GM12873 (cell line): Measurements from ENCODE around the gene RALGPS1.

Experiments used
- CTCF ChIP-seq: IDR thresholded peaks from 2 replicates; pipeline ENCODE4 v1.5.1; 2012; ENCODE audit warnings: low read depth, mild to moderate bottlenecking, moderate library complexity, low read length, control low read depth; ENCODE audit not compliant: insufficient read depth; ENCODE audit errors: missing control alignments

Gene RALGPS1

DNA sequence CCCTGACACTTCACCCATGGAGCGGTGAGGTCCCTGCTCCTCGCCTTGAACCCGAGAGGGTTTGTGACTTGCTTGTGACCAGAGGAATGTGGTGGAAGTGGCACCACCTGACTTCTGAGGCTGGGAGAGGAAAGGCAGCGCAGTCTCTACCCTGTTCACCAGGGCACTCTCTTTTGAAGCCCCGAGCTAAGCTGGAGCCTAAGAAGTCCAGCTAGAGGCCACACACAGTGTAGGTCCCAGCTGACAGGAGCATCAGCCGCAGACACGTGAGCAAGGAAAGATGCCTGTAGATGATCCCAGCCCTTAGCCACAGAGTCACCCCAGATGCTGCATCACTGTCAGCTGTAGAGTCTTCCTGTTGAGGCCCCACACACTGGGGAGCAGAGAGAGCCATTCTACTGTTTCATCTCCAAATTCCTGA is 209.5 kb downstream of the RALGPS1 start:
- no peak for TF ChIP-seq CTCF

- no peak for TF ChIP-seq CTCF
Observed at GRCh38 chr9:127124792-127125191, 210.2 kb downstream of the RALGPS1 start.

DNA sequence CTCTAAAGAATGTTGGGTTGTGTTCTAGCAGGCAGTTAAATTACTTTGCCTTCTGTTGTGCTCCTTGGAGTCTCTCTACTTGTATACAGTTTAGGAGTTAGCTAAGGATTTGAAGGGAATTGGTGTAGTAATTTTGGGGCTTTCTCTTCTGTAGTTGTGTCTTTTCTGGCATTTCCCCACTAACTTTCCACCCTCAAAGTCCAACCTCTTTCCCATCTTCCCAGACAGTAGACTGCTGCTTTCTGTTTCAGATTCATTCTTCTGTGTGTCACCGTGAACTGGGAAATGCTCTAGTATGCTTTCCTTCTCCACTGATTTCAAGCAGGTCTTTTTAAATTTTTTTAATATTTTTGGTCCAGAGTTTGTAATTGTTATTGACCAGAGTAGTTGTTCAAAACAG is 212.4 kb downstream of the RALGPS1 start:
- TF ChIP-seq CTCF: no peak

GRCh38 chr9:127128341-127129072 is 213.9 kb downstream of the RALGPS1 start:
- no peak for TF ChIP-seq CTCF

- no peak for TF ChIP-seq CTCF
Observed at GRCh38 chr9:127129073-127129717, 214.6 kb downstream of the RALGPS1 start.

DNA sequence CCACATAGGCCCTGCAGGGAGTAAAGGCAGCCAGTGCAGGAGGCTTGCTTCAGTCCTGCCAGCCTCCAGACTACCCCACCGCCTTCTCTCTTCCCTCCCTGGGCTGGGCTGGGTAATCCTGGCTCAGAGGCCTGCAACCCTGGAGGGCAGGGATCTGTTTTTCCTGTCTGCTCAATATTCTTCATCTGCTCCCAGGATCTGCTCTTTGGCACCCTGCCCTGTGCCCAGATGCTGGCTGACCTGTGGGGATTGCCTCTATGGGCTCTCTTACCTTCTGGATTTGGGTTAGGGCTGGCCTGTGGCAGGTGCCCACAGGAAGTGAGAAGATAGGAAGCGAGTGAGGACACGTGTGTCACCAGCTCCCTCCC is 215.1 kb downstream of the RALGPS1 start:
- no peak for TF ChIP-seq CTCF

DNA sequence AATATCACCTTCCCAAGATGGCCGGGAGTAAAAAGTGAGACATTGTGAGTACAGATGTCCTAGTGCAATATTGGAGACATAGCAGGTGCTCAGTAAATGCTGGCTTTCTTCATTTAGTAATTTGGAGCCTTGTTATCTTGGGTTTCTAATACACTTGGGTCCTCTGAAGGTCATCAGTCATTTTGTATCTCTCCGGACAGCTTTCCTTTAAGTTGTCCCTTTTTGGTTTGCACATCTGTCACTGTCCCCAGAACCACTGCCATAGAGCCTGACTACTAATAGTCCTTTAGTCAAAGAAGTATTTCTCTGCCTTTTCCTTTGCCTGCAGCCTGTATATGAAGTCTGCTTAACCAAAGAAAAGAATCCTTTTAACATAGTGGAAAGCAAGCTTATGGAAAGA is 215.7 kb downstream of the RALGPS1 start:
- no peak for TF ChIP-seq CTCF
